ENCODE results near the gene CCDC32. TPM values are rescaled to one million over a fixed set of nuclear protein-coding genes. Genes with fewer than 3 reads are reported as not detected.

The CCDC32 gene
- total and polyA plus RNA-seq, 2 of the 8 experiments (the other 6 are each of a cell fraction or from before 2014, with no cell fraction given), result 8.9 to 12.1 TPM

DNA sequence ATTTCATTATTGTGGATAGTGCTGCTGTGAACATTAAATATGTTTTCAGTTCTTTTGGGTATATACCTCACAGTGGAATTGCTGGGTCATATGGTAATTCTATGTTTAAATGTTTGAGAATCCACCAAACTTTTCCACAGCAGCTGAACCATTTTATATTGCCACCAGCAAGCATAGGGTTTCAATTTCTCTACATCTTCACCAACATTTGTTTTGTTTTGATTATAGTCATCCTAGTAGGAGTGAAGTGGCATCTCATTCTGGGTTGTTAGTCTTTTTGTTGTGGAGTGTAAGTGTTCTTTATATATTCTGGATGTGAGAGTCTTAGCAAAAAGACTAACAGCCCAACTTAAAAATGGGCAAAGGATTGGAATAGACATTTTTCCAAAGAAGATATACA lies 10.3 kb upstream of the CCDC32 start:
- Histone ChIP-seq H2BK12ac (ENCODE audit: low read depth, low read length) (no peak overlapping the region), H3K27ac (ENCODE audit: low read depth, low read length) (no peak overlapping the region), H3K4me1 (replicated peaks in 1 of 4; ENCODE audit: control insufficient read depth in 3 of 4, insufficient read depth in 4 of 4, low read length in 3 of 4) (peaks cover 0 to 6% (median 2%) of the 10 kb centered on the region in 4 experiments; a peak in 2 of 7 replicates), H2AFZ (ENCODE audit: low read length) (no peak overlapping the region), H3K18ac (ENCODE audit: extremely low read depth, low read length) (no peak overlapping the region), H3K79me2 (ENCODE audit: control insufficient read depth in 1 of 2, insufficient read depth in 2 of 2, low read length in 2 of 2) (peaks cover 0 to 13% of the 10 kb centered on the region in 2 experiments; a peak in 3 of 4 replicates), H3K27me3 (replicated peaks in 1 of 4; ENCODE audit: control insufficient read depth in 3 of 4, extremely low read depth in 1 of 4, insufficient read depth in 3 of 4, low read length in 3 of 4) (no peaks in the 10 kb centered on the region), H3K4me2 (ENCODE audit: insufficient read depth in 1 of 2, low read depth in 2 of 2, low read length in 2 of 2) (no peak overlapping the region), H2BK15ac (ENCODE audit: low read length) (no peak overlapping the region), H3K9me3 (ENCODE audit: insufficient read depth in 2 of 2, low read depth in 1 of 2, low read length in 1 of 2) (no peaks in the 10 kb centered on the region), H3K56ac (replicated peaks; ENCODE audit: insufficient read length, low read depth, low read length) (no peak overlapping the region), H2BK5ac (ENCODE audit: low read depth, low read length) (no peak overlapping the region), H3K4me3 (ENCODE audit: extremely low read depth in 1 of 4, insufficient read depth in 2 of 4, low read depth in 3 of 4, low read length in 4 of 4) (no peak overlapping the region), H3K4ac (replicated peaks; ENCODE audit: insufficient read length, low read depth, low read length) (no peak overlapping the region), H3K36me3 (ENCODE audit: control insufficient read depth in 2 of 4, insufficient read depth in 4 of 4, low read length in 3 of 4) (peaks cover 9 to 24% (median 11%) of the 10 kb centered on the region in 4 experiments; a peak in 7 of 8 replicates), H3K9ac (replicated peaks in 1 of 4; ENCODE audit: extremely low read depth in 1 of 4, low read depth in 3 of 4, low read length in 3 of 4) (no peak overlapping the region), H3K14ac (ENCODE audit: insufficient read length) (no peak overlapping the region), H2AK5ac (ENCODE audit: low read depth, low read length) (no peak overlapping the region), H2BK20ac (ENCODE audit: low read length) (no peak overlapping the region), H2BK120ac (replicated peaks; ENCODE audit: low read depth, low read length) (no peak overlapping the region), H4K20me1 (replicated peaks in 1 of 2; ENCODE audit: control insufficient read depth in 1 of 2, insufficient read depth in 2 of 2, low read length in 2 of 2) (peaks cover 0 to 4% of the 10 kb centered on the region in 2 experiments), H3K23me2 (ENCODE audit: low read depth, low read length) (no peaks in the 10 kb centered on the region; the same call in 1 of the 2 replicates), H3K23ac (ENCODE audit: insufficient read length) (no peak overlapping the region), H3K79me1 (ENCODE audit: low read depth, low read length) (peaks cover 6% of the 10 kb centered on the region; the same call in 1 of the 2 replicates), H4K5ac (ENCODE audit: insufficient read length, low read depth, low read length) (no peak overlapping the region), H4K8ac (ENCODE audit: extremely low read depth, insufficient read depth, low read length) (no peak overlapping the region), H4K91ac (replicated peaks; ENCODE audit: insufficient read length, low read length) (no peak overlapping the region)
- ChIA-PET CTCF (ENCODE audit: partially characterized antibody) (no interaction called here), POLR2A (ENCODE audit: partially characterized antibody) (no interaction called here)
- TF ChIP-seq KDM5A (IDR thresholded peaks at IDR 0.05; ENCODE audit: low read length) (no peak), SIX5 (IDR thresholded peaks at IDR 0.05; ENCODE audit: low read depth, low read length) (no peak), BCL11A (IDR thresholded peaks at IDR 0.05; ENCODE audit: low read depth in 2 of 2, low read length in 2 of 2) (no peak), TEAD4 (IDR thresholded peaks at IDR 0.05; ENCODE audit: low read depth, low read length) (no peak), NANOG (IDR thresholded peaks at IDR 0.05; ENCODE audit: insufficient read depth, low read depth, low read length, poor library complexity, severe bottlenecking) (no peak), FOSL1 (IDR thresholded peaks at IDR 0.05; ENCODE audit: insufficient read depth, low read depth, low read length) (no peak), POLR2AphosphoS5 (IDR thresholded peaks at IDR 0.05; ENCODE audit: low read depth, low read length) (no peak), CHD1 (IDR thresholded peaks at IDR 0.05; ENCODE audit: low read depth, low read length) (no peak)
- TF ChIP-seq, protein P1, sequence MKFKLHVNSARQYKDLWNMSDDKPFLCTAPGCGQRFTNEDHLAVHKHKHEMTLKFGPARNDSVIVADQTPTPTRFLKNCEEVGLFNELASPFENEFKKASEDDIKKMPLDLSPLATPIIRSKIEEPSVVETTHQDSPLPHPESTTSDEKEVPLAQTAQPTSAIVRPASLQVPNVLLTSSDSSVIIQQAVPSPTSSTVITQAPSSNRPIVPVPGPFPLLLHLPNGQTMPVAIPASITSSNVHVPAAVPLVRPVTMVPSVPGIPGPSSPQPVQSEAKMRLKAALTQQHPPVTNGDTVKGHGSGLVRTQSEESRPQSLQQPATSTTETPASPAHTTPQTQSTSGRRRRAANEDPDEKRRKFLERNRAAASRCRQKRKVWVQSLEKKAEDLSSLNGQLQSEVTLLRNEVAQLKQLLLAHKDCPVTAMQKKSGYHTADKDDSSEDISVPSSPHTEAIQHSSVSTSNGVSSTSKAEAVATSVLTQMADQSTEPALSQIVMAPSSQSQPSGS (IDR thresholded peaks at IDR 0.05; ENCODE audit: low read length), result no peak
- DNase-seq (ENCODE audit: low read depth in 1 of 2, low spot score in 2 of 2), result no peak
- no peak for FAIRE-seq
